Motor neuron (in vitro differentiated cells): ENCODE data around the gene DBNDD1. TPM values are rescaled to one million over a fixed set of nuclear protein-coding genes. Genes with fewer than 3 reads are reported as not detected.
A peak's percentile ranks its signal among the peaks of the same experiment; 100 is the strongest.

Experiments used
- ATAC-seq, 8 experiments: fragments of 200-7000 bp; cut with Tn5 transposase; replicated peaks in 6 of 8; 2 replicates each; pipeline ENCODE4 v1.8.0; 2021; ENCODE audit warnings: mild to moderate bottlenecking in 8 of 8, moderate library complexity in 8 of 8
- H3K27ac ChIP-seq, 2 donors: fragments of 250-450 bp; sonication (Bioruptor Pico); 2 replicates each; pipeline ENCODE4 v1.9.0; 2021; ENCODE audit warnings: antibody characterized with exemption in 2 of 2, mild to moderate bottlenecking in 2 of 2, moderate library complexity in 1 of 2
- H3K4me1 ChIP-seq, 2 donors: fragments of 250-450 bp; sonication (Bioruptor Pico); replicated peaks in 1 of 2; 2 replicates each; pipeline ENCODE4 v1.6.1; 2021; ENCODE audit warnings: antibody characterized with exemption in 2 of 2, mild to moderate bottlenecking in 2 of 2, moderate library complexity in 1 of 2
- H3K4me3 ChIP-seq, 5 donors: fragments of 250-450 bp; sonication (Bioruptor Pico); 2 replicates each; pipeline ENCODE4 v1.9.0; 2021; ENCODE audit warnings: antibody characterized with exemption in 5 of 5, mild to moderate bottlenecking in 5 of 5, moderate library complexity in 4 of 5
- WGBS, 10 experiments: fragments of 450-650 bp; shearing (Covaris generic); methylation state at CpG; one replicate each; pipeline ENCODE4 v1.0.0; 2022; 5-methylcytosine and 5-hydroxymethylcytosine counted together
- in situ Hi-C, 9 experiments: fragments of 400-800 bp; cut with MboI; loops; one replicate each; pipeline ENCODE4 v1.15.0; 2021; ENCODE audit warnings: low sequenced_read_pairs in 9 of 9, low pct_unique_long_range_greater_than_20kb in 2 of 9; ENCODE audit not compliant: unreplicated experiment in 9 of 9
- total RNA-seq, 8 experiments: library from RNA; unstranded; fragments of 300-600 nt; gene quantifications; 2 replicates each; pipeline versions ENCODE4 v1.2.3 to v1.2.4, GENCODE V29; 2022

The DBNDD1 gene
- total RNA-seq, 8 experiments from 2014 or later: 0.56 to 26.3 (median 14.2) TPM

GRCh38 chr16:89988951-89989350, 30.3 kb downstream of the DBNDD1 start:
- ATAC-seq: no peak
- Histone ChIP-seq H3K4me1 (no peaks in the 10 kb centered on the region), H3K4me3 (no peak overlapping the region), H3K27ac (no peak overlapping the region)
- in situ Hi-C loops: no loop called here
- WGBS, 10 experiments: 81 to 100% (median 95%) methylated on average over 1 to 9 of the region's 11 CpGs; no CpG with 5 or more reads in 2 of the 10 experiments

- in situ Hi-C loops: no loop called here
- no peak for ATAC-seq
- no peak overlapping the region for H3K4me3 ChIP-seq
- H3K4me1 ChIP-seq: no peaks in the 10 kb centered on the region
- H3K27ac ChIP-seq: no peak overlapping the region
- 86 to 100% (median 100%) methylated on average over 1 to 3 of the region's 7 CpGs; no CpG with 5 or more reads in 4 of the 10 experiments for WGBS, 10 experiments
Observed at GRCh38 chr16:89987169-89987568, 32.1 kb downstream of the DBNDD1 start.

- ATAC-seq: no peak
- Histone ChIP-seq H3K4me1 (no peaks in the 10 kb centered on the region), H3K27ac (no peak overlapping the region), H3K4me3 (no peak overlapping the region)
- in situ Hi-C loops: no loop called here
- WGBS, 10 experiments: 93 to 100% (median 97%) methylated on average over 4 to 11 of the region's 13 CpGs; no CpG with 5 or more reads in 3 of the 10 experiments
Observed at GRCh38 chr16:89986600-89986999, 32.7 kb downstream of the DBNDD1 start.

- in situ Hi-C loops: no loop called here
- Histone ChIP-seq H3K4me1 (no peaks in the 10 kb centered on the region), H3K27ac (no peak overlapping the region), H3K4me3 (no peak overlapping the region)
- WGBS, 10 experiments: 82 to 100% (median 99%) methylated on average over 1 to 5 of the region's 10 CpGs; no CpG with 5 or more reads in 2 of the 10 experiments
- no peak for ATAC-seq
Observed at GRCh38 chr16:89985219-89985618, 34.0 kb downstream of the DBNDD1 start.

- no peak for ATAC-seq
- 80 to 100% (median 97%) methylated on average over 1 to 6 of the region's 7 CpGs for WGBS, 10 experiments
- no peak overlapping the region for H3K27ac ChIP-seq
- in situ Hi-C loops: no loop called here
- no peak overlapping the region for H3K4me3 ChIP-seq
- no peaks in the 10 kb centered on the region for H3K4me1 ChIP-seq
Observed at GRCh38 chr16:89984216-89984615, 35.0 kb downstream of the DBNDD1 start.

GRCh38 chr16:89983536-89983935, 35.7 kb downstream of the DBNDD1 start:
- ATAC-seq: no peak
- H3K4me3 ChIP-seq: no peak overlapping the region
- in situ Hi-C loops: no loop called here
- no peak overlapping the region for H3K27ac ChIP-seq
- 63 to 100% (median 87%) methylated on average over 2 to 10 of the region's 15 CpGs; no CpG with 5 or more reads in 2 of the 10 experiments for WGBS, 10 experiments
- H3K4me1 ChIP-seq: no peaks in the 10 kb centered on the region

- no peak overlapping the region for H3K4me3 ChIP-seq
- no peak for ATAC-seq
- WGBS, 10 experiments: 72 to 100% (median 90%) methylated on average over 1 to 9 of the region's 9 CpGs; no CpG with 5 or more reads in 2 of the 10 experiments
- no peaks in the 10 kb centered on the region for H3K4me1 ChIP-seq
- in situ Hi-C loops: no loop called here
- no peak overlapping the region for H3K27ac ChIP-seq
Observed at GRCh38 chr16:89982318-89982717, 36.9 kb downstream of the DBNDD1 start.

GRCh38 chr16:89981414-89981813, 37.8 kb downstream of the DBNDD1 start:
- no peak for ATAC-seq
- no peak overlapping the region for H3K4me3 ChIP-seq
- no peak overlapping the region for H3K27ac ChIP-seq
- in situ Hi-C loops: no loop called here
- 92 to 100% (median 100%) methylated on average over 1 to 7 of the region's 8 CpGs for WGBS, 10 experiments
- no peaks in the 10 kb centered on the region for H3K4me1 ChIP-seq

- no peak for ATAC-seq
- 67 to 100% (median 83%) methylated on average over 1 to 2 of the region's 2 CpGs; no CpG with 5 or more reads in 3 of the 10 experiments for WGBS, 10 experiments
Observed at GRCh38 chr16:89974870-89975269, 44.4 kb downstream of the DBNDD1 start.

GRCh38 chr16:89973654-89974335, 45.5 kb downstream of the DBNDD1 start:
- WGBS, 10 experiments: 40 to 100% (median 74%) methylated on average over 1 to 9 of the region's 13 CpGs
- H3K4me3 ChIP-seq: peak overlapping the region; percentile 71 to 99 (median 82)
- in situ Hi-C loops: no loop called here
- H3K4me1 ChIP-seq: peaks cover 18% of the 10 kb centered on the region in 2 donors
- H3K27ac ChIP-seq: no peak overlapping the region
- ATAC-seq: no peak

More at GRCh38 chr16:89974870-89975269, 44.4 kb downstream of the DBNDD1 start:
- in situ Hi-C loops: no loop called here
- H3K27ac ChIP-seq: no peak overlapping the region
- H3K4me3 ChIP-seq: no peak overlapping the region
- peaks cover 18% of the 10 kb centered on the region in 2 donors for H3K4me1 ChIP-seq

- Histone ChIP-seq H3K4me3 (peak overlapping the region; percentile 71 to 99 (median 82)), H3K4me1 (peaks cover 18 to 19% of the 10 kb centered on the region in 2 donors), H3K27ac (peak overlapping the region; percentile 97 to 98)
- WGBS, 10 experiments: 0 to 44% (median 19%) methylated on average over 1 to 12 of the region's 14 CpGs; no CpG with 5 or more reads in 1 of the 10 experiments
- in situ Hi-C loops: no loop called here
- ATAC-seq: no peak
Observed at GRCh38 chr16:89973235-89973634, 46.0 kb downstream of the DBNDD1 start.

GRCh38 chr16:89972244-89973234, 46.7 kb downstream of the DBNDD1 start:
- ATAC-seq: peak; percentile 90 to 97 (median 92)
- in situ Hi-C loops: no loop called here
- WGBS, 10 experiments: 0 to 1% (median 0%) methylated on average over 1 to 27 of the region's 104 CpGs; no CpG with 5 or more reads in 7 of the 10 experiments

More at GRCh38 chr16:89972244-89973234, 46.7 kb downstream of the DBNDD1 start:
- peaks cover 18 to 24% of the 10 kb centered on the region in 2 donors for H3K4me1 ChIP-seq
- H3K27ac ChIP-seq: peak overlapping the region; percentile 97 to 98
- H3K4me3 ChIP-seq: peak overlapping the region; percentile 71 to 99 (median 82)
